Urinary bladder (tissue), 4 donors: Measurements from ENCODE around the gene JSRP1. TPM values are rescaled to one million over a fixed set of nuclear protein-coding genes. Genes with fewer than 3 reads are reported as not detected.

Experiments used
- DNase-seq: peaks from one replicate; pipeline ENCODE4 v3.0.0-alpha.2; 2015; ENCODE audit errors: extremely low spot score
- H3K27ac ChIP-seq: one replicate; pipeline ENCODE4 v1.5.1; 2013; ENCODE audit warnings: low read depth, mild to moderate bottlenecking, moderate library complexity
- H3K36me3 ChIP-seq: one replicate; pipeline ENCODE4 v1.6.1; 2013; ENCODE audit warnings: mild to moderate bottlenecking, moderate library complexity; ENCODE audit not compliant: insufficient read depth
- H3K4me1 ChIP-seq: one replicate; pipeline ENCODE4 v1.6.1; 2013; ENCODE audit warnings: mild to moderate bottlenecking, moderate library complexity; ENCODE audit not compliant: insufficient read depth
- H3K4me3 ChIP-seq: one replicate; pipeline ENCODE4 v1.5.1; 2013; ENCODE audit warnings: low read depth, low read length
- WGBS: extraction: QIAGEN DNeasy Blood & Tissue Kit; methylation state at CpG from one replicate; pipeline ENCODE4 v1.1.7; 2013; 5-methylcytosine and 5-hydroxymethylcytosine counted together
- polyA plus RNA-seq: library from polyadenylated mRNA; stranded (reverse); fragments of 200-250 nt; gene quantifications from one replicate; pipeline ENCODE4 v1.2.3, GENCODE V29; 2013
- total RNA-seq: library from RNA; depleted of rRNA; stranded (reverse); fragments of >200 nt; gene quantifications from one replicate; pipeline ENCODE4 v1.2.3, GENCODE V29; 2014
- donor health status: healthy with polysubstance abuse.
- donor health status: healthy.

The JSRP1 gene
- total and polyA plus RNA-seq, 2 donors: 1.3 to 1.6 TPM

DNA sequence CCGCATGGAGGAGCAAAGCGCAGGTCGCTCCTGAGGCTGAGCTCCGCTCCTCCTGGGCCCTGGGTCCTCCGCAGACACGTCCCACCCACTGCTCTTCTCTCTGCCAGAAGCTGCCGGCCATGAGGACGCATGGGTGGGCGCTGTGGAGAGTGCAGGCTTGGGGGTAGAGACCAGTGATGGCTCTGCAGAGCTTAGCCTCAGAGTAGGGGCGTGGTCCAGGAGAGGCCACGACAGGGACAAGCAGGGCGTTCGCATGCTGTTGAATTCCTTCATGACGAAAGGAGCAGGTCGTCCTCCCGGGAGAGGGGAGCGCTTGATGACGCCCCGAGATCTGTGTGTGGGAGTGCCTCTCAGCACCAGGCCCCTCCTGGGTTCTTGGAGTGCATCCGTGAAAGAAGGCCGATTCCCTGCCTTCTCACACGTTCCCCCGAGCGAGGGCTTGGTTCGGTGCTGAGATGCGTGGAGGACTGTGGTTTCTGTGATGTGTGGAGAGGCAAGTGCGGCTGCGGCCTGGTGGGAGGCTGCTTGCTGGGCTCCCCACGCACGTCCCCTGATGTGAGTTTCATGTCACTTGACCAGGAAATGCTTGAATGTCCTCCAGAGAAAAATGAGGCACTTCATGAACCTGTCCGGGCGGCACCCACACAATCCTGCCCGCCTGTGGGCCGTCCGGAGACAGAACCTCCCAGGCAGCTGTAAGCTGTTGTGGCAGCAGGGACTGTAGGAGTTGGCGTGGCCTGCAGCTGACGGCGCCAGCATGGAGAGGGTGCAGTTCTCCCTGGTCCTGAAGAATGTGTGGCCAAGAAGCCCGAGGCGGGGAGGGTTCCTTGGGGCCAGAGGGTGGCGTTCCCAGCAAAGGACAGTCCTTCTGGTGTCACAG is 15.1 kb downstream of the JSRP1 start:
- H3K4me1 ChIP-seq: peaks cover 2% of the 10 kb centered on the region
- WGBS: 72% methylated on average over 41 of the region's 41 CpGs
- no peak overlapping the region for H3K27ac ChIP-seq
- H3K4me3 ChIP-seq: no peak overlapping the region
- H3K36me3 ChIP-seq: peaks cover 11% of the 10 kb centered on the region
- DNase-seq: no peak

GRCh38 chr19:2239771-2240770 is 16.1 kb downstream of the JSRP1 start:
- WGBS: 34% methylated on average over 34 of the region's 34 CpGs
- Histone ChIP-seq H3K4me1 (peaks cover 2% of the 10 kb centered on the region), H3K27ac (no peak overlapping the region), H3K36me3 (peaks cover 5% of the 10 kb centered on the region), H3K4me3 (peak overlapping the region; percentile 8)
- DNase-seq: no peak

DNA sequence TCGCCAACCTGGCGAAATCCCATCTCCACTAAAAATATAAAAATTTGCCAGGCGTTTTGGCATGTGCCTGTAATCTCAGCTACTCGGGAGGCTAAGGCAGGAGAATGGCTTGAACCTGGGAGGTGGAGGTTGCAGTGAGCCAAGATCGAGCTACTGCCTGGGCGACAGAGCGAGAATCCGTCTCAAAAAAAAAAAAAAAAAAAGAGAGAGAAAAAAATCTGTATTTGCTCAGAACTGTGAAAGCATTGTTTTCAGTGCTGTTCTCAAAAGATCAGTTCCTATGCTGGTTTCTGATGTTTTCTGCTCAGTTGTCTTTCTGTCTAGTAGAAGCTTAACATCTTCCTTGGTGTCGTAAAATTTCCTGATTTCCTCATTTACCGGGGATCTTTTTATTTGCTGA is 17.0 kb downstream of the JSRP1 start:
- no peak for DNase-seq
- H3K36me3 ChIP-seq: peaks cover 1% of the 10 kb centered on the region
- peaks cover 2% of the 10 kb centered on the region for H3K4me1 ChIP-seq
- H3K4me3 ChIP-seq: no peak overlapping the region
- 67% methylated on average over 10 of the region's 10 CpGs for WGBS
- no peak overlapping the region for H3K27ac ChIP-seq

DNA sequence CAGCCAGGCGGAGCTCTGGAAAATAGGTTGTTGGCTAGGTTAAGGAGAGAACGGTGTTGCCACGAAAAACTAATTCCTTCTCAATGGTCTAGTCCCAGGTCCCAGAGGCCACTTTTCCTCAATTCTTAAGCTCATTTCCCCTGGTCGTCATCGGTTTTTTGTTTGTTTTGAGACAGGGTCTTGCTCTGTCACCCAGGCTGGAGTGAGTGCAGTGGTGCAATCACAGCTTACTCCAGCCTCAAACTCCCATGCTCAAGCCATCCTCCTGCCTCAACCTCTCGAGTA is 18.4 kb downstream of the JSRP1 start:
- no peak for DNase-seq
- no peak overlapping the region for H3K27ac ChIP-seq
- H3K4me3 ChIP-seq: no peak overlapping the region
- WGBS: 81% methylated on average over 6 of the region's 6 CpGs
- peaks cover 2% of the 10 kb centered on the region for H3K4me1 ChIP-seq
- no peaks in the 10 kb centered on the region for H3K36me3 ChIP-seq

- no peaks in the 10 kb centered on the region for H3K36me3 ChIP-seq
- WGBS: 44% methylated on average over 43 of the region's 43 CpGs
- H3K27ac ChIP-seq: peak overlapping the region; percentile 98
- peaks cover 2% of the 10 kb centered on the region for H3K4me1 ChIP-seq
- peak overlapping the region; percentile 67 for H3K4me3 ChIP-seq
- DNase-seq: no peak
Observed at GRCh38 chr19:2237051-2237868, 19.0 kb downstream of the JSRP1 start.

DNA sequence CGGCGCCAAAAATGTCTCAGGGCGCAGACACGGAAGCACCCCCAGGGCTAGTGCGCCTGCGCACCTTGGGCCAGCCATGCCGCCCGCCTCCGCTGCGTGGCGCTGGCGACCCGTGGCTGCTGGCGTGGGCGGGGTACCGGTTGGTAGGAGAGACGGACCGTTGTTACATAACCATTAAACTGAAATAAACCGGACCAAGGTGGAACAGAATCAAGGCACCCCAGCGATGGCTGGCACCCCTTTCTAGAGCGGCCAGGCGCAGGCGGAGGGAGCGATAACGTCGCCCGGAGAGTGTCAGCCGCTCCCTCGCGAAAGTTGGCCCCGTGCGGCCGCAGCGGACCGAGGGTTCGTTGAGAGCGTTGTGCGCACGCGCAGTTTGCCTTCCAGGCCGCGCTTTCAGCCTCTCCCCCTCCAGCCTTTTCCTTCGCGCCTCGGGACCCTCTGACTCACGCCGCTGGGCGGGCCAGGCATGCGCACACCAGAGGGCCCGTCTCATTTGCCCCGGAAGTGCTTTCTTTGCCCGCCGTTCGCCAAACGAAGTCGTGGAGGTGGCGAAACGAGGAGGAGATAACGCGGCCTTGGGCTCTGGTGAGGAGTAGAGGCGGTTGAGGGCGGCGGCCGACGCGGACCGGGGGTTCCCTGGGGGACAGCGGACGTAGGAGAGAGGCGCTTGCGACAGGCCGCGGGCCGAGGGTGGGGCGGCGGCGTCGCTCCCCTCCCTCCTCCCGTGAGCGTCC is 19.7 kb downstream of the JSRP1 start, which contains the start of the genes PLEKHJ1 and SF3A2:
PLEKHJ1 (minus strand) TSS at position 16 of the 737 bp plus-strand sequence. CDS start 81 bp downstream, outside the sequence.
SF3A2 (plus strand) TSS at position 511 of the 737 bp plus-strand sequence. CDS start 6,595 bp downstream, outside the sequence.
- Histone ChIP-seq H3K36me3 (no peaks in the 10 kb centered on the region), H3K27ac (peak within 1 kb of the TSS; percentile 98), H3K4me1 (peaks cover 2% of the 10 kb centered on the region), H3K4me3 (peak within 1 kb of the TSS; percentile 90)
- peak; percentile 95 for DNase-seq
- under 1% methylated on average over 80 of the region's 80 CpGs for WGBS

- Histone ChIP-seq H3K4me1 (peaks cover 2% of the 10 kb centered on the region), H3K4me3 (peak overlapping the region; percentile 90), H3K36me3 (no peaks in the 10 kb centered on the region), H3K27ac (peak overlapping the region; percentile 65)
- WGBS: under 1% methylated on average over 28 of the region's 28 CpGs
- no peak for DNase-seq
Observed at GRCh38 chr19:2236064-2236313, 20.2 kb downstream of the JSRP1 start.

DNA sequence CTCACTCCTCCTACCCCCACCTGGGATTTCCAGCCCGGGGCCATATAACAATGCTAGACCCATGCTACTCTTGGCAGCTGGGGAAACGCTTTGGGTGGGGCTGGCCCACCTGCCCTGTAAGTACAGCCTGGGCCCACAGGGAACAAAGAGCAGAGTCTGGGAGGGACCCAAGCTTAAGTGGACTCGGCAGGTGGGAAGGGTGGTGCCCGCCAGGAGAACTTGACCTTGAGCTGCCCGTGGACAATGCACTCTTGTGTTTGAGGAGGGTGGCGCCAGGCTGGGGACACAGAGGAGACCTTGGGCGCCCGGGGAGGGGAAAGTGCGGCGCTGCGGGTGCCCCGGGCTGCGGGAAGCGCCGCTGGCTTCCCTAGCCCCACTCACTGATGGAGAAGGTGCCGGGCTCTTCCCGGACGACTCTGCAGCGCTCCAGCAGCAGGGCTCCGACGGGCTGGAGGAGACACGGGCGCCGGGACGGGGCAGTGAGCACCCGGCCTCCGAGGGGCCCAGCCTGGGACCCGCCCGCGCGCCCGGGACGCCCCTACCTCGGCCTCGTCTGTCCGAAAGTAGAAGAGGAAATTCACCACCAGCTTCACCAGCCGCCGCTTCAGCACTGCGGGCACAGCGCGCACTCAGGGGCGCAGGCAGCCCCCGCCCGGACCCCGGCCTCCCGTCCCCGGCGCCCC is 20.7 kb downstream of the JSRP1 start:
- H3K27ac ChIP-seq: peak overlapping the region; percentile 65

DNA sequence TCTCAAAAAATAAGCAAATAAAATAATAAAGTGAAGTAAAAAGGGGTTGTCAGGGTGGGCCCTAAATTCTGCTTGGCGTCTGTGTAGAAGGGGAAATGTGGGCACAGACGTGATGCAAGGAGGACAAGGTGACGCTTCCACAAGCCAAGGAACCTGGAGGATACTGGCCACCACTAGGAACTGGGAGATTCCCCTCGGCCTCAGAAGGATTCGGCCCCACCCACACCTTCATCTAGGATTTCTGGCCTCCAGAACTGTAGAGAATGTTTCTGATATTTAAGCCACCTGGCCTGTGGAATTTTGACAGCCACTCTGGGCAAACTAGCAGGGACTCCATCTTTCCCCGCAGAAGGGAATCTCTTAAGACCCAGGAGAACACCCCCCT is 21.2 kb downstream of the JSRP1 start:
- DNase-seq: no peak
- WGBS: 50% methylated on average over 6 of the region's 6 CpGs
- Histone ChIP-seq H3K27ac (no peak overlapping the region), H3K4me1 (peaks cover 2% of the 10 kb centered on the region), H3K36me3 (no peaks in the 10 kb centered on the region), H3K4me3 (peak overlapping the region; percentile 90)

More for the DNA sequence above, 20.7 kb downstream of the JSRP1 start:
- Histone ChIP-seq H3K36me3 (no peaks in the 10 kb centered on the region), H3K4me1 (peaks cover 2% of the 10 kb centered on the region), H3K4me3 (peak overlapping the region; percentile 90)
- no peak for DNase-seq
- WGBS: under 1% methylated on average over 48 of the region's 48 CpGs

GRCh38 chr19:2233601-2234280 is 22.5 kb downstream of the JSRP1 start:
- no peaks in the 10 kb centered on the region for H3K4me1 ChIP-seq
- H3K36me3 ChIP-seq: no peaks in the 10 kb centered on the region
- DNase-seq: no peak
- 91% methylated on average over 25 of the region's 25 CpGs for WGBS
- H3K27ac ChIP-seq: no peak overlapping the region
- H3K4me3 ChIP-seq: no peak overlapping the region

DNA sequence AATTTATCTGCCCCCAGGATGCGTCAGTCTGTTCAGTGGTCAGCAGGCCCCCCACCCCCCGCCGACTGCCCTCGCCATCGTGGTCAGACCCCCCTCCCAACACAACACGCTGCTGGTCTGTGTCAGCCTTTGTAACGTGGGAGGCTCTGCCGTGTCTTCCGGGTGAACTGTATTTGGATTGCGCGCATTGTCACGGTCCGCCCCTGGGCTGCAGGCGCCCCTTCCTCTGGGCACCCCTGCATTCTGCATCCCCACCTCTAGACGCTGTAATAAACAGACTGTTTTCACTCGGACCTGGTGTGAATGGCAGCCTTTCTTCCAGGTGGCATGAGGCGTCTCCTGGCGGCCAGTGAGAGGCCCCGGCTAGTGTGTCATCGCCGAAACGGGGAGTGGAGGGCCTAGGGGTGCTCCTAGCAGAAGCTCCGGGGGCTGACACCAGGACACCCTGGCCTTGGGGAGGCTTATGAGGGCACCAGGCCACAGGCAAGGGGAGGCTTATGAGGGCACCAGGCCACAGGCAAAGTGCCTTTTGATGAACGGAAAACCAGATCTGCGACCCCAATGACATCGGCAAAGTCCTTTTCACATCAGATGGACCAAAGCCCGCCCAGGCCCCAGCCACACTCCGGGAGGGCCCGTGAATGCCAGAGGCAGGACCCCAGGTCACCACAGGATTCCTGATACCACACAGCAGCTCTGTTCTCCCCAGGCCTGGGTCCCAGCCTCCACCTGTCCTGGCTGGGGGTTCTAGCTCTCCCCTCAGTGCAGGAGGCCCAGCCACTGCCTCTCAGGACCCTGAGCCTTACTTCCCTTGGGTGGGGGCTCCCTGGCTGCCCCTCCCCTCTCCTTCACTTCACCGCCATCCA is 23.7 kb downstream of the JSRP1 start:
- H3K27ac ChIP-seq: no peak overlapping the region

More for the DNA sequence above, 23.7 kb downstream of the JSRP1 start:
- no peaks in the 10 kb centered on the region for H3K36me3 ChIP-seq
- H3K4me1 ChIP-seq: no peaks in the 10 kb centered on the region
- 76% methylated on average over 30 of the region's 30 CpGs for WGBS
- no peak for DNase-seq
- H3K4me3 ChIP-seq: no peak overlapping the region
